Measurements from ENCODE around the gene C20orf204.

C20orf204 gene

GRCh38 chr20:64070244-64070993, 34.4 kb downstream of the C20orf204 start:
- TF ChIP-seq CTCF (IDR thresholded peaks at IDR 0.05) = no peak

- no peak for TF ChIP-seq CTCF (IDR thresholded peaks at IDR 0.05)
Observed at GRCh38 chr20:64071341-64072332, 35.7 kb downstream of the C20orf204 start.

- no peak for TF ChIP-seq CTCF (IDR thresholded peaks at IDR 0.05)
Observed at GRCh38 chr20:64072498-64073063, 36.6 kb downstream of the C20orf204 start.

GRCh38 chr20:64073476-64074183, 37.6 kb downstream of the C20orf204 start:
- TF ChIP-seq CTCF (IDR thresholded peaks at IDR 0.05) = no peak

- TF ChIP-seq CTCF (IDR thresholded peaks at IDR 0.05) = no peak
Observed at GRCh38 chr20:64074184-64074789, 38.3 kb downstream of the C20orf204 start.

GRCh38 chr20:64074963-64075362, 39.0 kb downstream of the C20orf204 start:
- TF ChIP-seq CTCF (IDR thresholded peaks at IDR 0.05) = no peak
